MM.1S (cell line): ENCODE results near the gene SLC24A3.

Source experiments
- CTCF ChIP-seq: fragments of 300-600 bp; sonication (generic); IDR thresholded peaks from 2 replicates; pipeline ENCODE4 v1.5.1; 2016; ENCODE audit warnings: antibody characterized with exemption, low read length, mixed read lengths
- EZH2 ChIP-seq: fragments of 300-600 bp; sonication (generic); optimal IDR thresholded peaks from 2 replicates; pipeline ENCODE3; 2017; ENCODE audit warnings: low read depth, mild to moderate bottlenecking, antibody characterized with exemption, low read length, mixed read lengths
- EZH2phosphoT487 ChIP-seq: fragments of 300-600 bp; sonication (generic); IDR thresholded peaks from 2 replicates; pipeline ENCODE4 v1.6.1; 2018; ENCODE audit warnings: antibody characterized with exemption, low read length

- TF ChIP-seq EZH2phosphoT487 (no peak), CTCF (no peak), EZH2 (no peak)
Observed at GRCh38 chr20:19540392-19540791, 327.9 kb downstream of the SLC24A3 start.
